Rectal smooth muscle tissue (tissue), 1 donor: Measurements from ENCODE around the gene NFKBIB.
"Not testable (repeated sequence)": the region's sequence is repeated elsewhere in the genome, so short reads cannot be mapped to it uniquely, and the experiment has no call there.

Experiments
- H3K27ac ChIP-seq: one replicate; pipeline ENCODE4 v1.7.0; 2013; ENCODE audit warnings: low read depth, low read length, inconsistent platforms
- H3K27me3 ChIP-seq: one replicate; pipeline ENCODE4 v1.7.0; 2013; ENCODE audit warnings: low read length; ENCODE audit not compliant: control insufficient read depth, insufficient read depth
- H3K36me3 ChIP-seq: one replicate; pipeline ENCODE4 v1.7.0; 2013; ENCODE audit warnings: low read length; ENCODE audit not compliant: control insufficient read depth, insufficient read depth
- H3K4me1 ChIP-seq: one replicate; pipeline ENCODE4 v1.7.0; 2013; ENCODE audit warnings: low read length; ENCODE audit not compliant: control insufficient read depth, insufficient read depth
- H3K4me3 ChIP-seq: one replicate; pipeline ENCODE4 v1.7.0; 2013; ENCODE audit warnings: low read length
- H3K9ac ChIP-seq: one replicate; pipeline ENCODE4 v1.7.0; 2013; ENCODE audit warnings: low read length

Gene NFKBIB

DNA sequence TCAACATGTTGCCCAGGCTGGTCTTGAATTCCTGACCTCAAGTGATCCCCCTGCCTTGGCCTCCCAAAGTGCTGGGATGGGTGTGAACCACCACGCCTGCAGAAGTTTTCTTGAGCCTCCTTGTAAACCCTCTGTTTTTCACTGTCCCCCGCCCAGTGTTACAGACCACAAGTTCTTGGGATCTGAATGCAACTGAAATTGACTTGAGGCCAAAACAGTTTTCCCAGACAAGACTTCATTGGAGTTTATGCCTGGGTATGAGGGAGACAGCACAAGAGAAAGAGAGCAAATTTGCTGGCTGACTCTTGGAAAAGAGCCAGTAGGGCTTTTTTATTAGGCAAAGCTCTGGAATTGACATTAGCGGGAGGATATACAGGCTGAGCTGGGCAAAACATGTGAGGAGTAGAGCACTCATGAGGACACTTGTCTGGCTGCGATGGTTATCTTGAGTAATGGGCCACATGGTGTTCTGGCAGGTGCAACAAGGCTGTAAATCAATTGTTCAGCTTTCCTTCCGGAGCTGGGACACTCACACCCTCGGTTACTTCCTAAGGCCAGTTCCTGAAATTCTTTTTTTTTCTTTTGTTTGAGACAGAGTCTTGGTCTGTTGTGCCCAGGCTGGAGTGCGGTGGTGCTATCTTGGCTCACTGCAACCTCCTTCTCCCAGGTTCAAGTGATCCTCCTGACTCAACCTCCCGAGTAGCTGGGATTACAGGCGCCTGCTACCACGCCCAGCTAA lies 37.3 kb upstream of the NFKBIB start:
- Histone ChIP-seq H3K27me3 (no peaks in the 10 kb centered on the region), H3K4me1 (no peaks in the 10 kb centered on the region), H3K9ac (no peak overlapping the region), H3K4me3 (no peak overlapping the region), H3K36me3 (no peaks in the 10 kb centered on the region), H3K27ac (peak overlapping the region; percentile 1)

DNA sequence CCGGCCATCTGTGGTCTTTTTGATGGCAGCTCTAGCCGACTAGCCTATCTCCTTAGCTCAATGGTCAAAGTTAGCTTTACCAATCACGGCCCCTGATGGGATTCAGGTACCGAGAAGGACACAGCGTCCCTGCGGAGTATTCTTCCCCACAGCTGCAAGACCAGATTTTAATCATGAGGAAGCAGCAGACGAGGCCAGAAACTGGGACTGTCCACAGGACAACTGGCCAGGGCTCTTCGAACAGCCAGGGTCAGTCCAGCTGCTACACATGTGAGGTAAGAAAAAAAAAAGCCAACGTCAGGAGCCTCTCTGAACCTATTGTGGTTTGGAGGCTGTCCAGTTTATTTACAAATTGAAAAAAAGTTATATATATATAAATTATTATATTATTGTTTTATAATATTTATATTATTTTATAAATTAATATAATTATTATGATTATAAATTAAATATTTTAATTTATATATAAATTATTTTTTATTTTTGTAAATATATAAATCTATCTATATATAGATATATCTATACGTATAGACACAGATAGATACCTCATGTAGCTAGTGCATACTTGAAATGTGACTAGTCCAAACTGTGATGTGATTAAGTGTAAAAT lies 32.5 kb upstream of the NFKBIB start:
- Histone ChIP-seq H3K4me3 (no peak overlapping the region), H3K4me1 (peaks cover 7% of the 10 kb centered on the region), H3K36me3 (no peaks in the 10 kb centered on the region), H3K9ac (no peak overlapping the region), H3K27me3 (no peaks in the 10 kb centered on the region), H3K27ac (no peak overlapping the region)

- Histone ChIP-seq H3K27ac (no peak overlapping the region), H3K4me3 (peak overlapping the region; percentile 13), H3K36me3 (no peaks in the 10 kb centered on the region), H3K27me3 (no peaks in the 10 kb centered on the region), H3K9ac (no peak overlapping the region), H3K4me1 (peaks cover 7% of the 10 kb centered on the region)
These were observed 31.2 kb upstream of the NFKBIB start for GRCh38 chr19:38868551-38868950.

DNA sequence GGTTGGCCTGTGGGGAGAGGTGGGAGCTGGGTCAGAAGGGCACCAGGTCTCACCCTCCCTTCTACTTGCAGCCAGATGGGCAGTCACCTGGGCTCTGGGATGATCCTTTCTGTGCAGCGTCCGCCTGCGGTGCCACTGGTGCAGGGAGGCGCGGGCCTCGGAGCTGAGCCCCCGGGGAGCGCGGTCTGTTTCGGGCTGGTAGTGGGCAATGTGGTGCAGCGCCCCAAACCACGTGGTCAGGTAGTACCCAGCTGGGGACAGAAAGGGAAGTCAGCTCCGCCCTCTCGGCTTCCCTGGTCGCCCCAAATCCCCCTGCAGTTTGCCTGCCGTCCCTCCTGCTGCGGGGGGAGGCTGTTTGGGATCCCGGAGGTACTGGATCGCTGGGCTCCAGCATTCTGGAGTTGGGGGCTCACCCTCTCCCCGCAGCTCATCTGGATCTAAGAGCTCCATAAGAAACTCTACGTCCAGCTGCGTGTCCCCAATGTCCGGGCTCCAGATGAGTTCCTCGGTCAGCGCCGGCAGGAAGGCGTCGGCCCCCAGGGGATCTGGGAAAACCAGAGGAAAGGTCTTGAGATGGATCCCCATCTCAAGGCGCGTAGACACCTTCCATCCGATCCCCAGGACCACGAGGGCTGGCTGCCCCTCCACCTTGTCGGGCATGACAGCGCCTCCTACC lies 30.5 kb upstream of the NFKBIB start:
- peak overlapping the region; percentile 10 for H3K9ac ChIP-seq
- H3K36me3 ChIP-seq, result no peaks in the 10 kb centered on the region
- no peak overlapping the region for H3K27ac ChIP-seq
- H3K27me3 ChIP-seq, result no peaks in the 10 kb centered on the region
- H3K4me3 ChIP-seq, result peak overlapping the region; percentile 60
- H3K4me1 ChIP-seq, result peaks cover 7% of the 10 kb centered on the region

DNA sequence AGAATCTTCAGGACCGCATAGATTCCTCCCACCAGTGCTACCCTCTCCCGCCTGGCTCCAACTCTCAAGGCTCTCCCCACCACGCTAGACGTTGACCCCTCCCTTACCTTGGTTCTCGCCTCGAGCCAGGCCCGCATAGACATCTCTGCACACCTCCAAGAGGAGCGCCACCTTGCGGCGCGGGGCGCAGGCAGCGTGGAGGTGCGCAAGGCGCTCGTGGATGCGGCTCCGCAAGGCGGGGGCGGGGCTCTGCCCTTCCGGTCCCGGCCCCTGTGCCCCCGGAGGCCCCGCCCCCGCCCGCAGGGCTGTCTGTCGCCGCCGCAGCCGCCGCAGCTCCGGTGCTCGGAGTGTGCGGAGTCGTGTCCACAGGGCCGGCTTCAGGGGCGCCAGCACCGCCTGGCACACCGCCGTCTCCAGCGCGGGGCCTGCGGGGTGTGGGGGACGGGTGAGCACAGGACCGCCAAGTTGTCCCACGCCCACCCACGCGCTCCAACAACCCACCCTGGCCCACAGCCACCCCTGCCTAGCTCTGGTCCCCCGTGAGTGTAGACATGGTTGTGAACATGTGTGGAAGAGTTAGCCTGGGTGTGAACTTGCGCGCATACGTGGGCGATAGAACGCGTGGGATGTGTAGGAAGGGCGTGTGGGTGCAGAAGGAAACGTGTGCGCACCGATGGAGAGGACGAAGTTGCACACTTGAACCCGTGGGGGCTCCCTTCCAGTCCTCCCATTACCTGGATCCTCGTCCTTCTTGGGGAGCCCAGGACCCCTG lies 29.7 kb upstream of the NFKBIB start:
- Histone ChIP-seq H3K27me3 (no peaks in the 10 kb centered on the region), H3K4me1 (peaks cover 7% of the 10 kb centered on the region), H3K36me3 (no peaks in the 10 kb centered on the region), H3K9ac (no peak overlapping the region), H3K27ac (no peak overlapping the region), H3K4me3 (peak overlapping the region; percentile 60)

DNA sequence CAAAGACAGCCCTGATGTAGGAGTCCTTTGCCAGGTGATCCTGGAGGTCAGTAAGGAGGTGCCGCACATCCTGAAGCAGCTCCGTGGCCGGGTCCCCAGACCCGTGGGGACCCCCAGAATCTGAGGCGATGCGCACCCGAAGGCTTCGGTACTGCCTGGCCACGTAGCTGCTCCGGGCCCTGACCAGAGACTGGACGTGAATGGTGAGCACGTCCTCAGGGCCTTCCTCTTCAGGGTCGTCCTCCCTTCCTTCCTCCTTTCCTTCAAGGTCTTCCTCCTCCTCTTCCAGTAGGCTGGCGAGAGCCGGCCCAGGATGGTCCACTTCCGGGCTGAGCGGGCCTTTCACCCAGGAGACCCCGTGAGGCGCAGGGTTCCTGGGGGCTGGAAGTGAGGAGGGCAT lies 29.2 kb upstream of the NFKBIB start:
- Histone ChIP-seq H3K27me3 (no peaks in the 10 kb centered on the region), H3K4me1 (peaks cover 7% of the 10 kb centered on the region), H3K4me3 (no peak overlapping the region), H3K36me3 (no peaks in the 10 kb centered on the region), H3K9ac (no peak overlapping the region), H3K27ac (no peak overlapping the region)

DNA sequence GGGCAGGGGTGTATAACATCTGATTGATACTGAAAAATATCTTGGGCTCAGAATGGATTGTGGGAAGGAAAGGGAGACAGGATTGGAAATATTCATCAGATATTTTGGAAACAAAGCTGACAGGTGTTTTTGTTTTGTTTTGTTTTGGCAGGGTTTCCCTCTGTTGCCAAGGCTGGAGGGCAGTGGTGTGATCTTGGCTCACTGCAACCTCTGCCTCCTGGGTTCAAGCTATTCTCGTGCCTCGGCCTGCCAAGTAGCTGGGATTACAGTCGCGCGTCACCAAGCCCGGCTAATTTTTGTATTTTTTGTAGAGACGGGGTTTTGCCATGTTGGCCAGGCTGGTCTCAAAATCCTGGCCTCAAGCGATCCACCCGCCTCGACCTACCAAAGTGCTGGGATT lies 26.4 kb upstream of the NFKBIB start:
- not testable (repeated sequence) for H3K4me3 ChIP-seq, H3K36me3 ChIP-seq, H3K27me3 ChIP-seq, H3K27ac ChIP-seq, H3K4me1 ChIP-seq, H3K9ac ChIP-seq

- Histone ChIP-seq H3K36me3 (no peaks in the 10 kb centered on the region), H3K27ac (no peak overlapping the region), H3K4me1 (no peaks in the 10 kb centered on the region), H3K27me3 (no peaks in the 10 kb centered on the region), H3K4me3 (no peak overlapping the region), H3K9ac (no peak overlapping the region)
These were observed 23.9 kb upstream of the NFKBIB start for GRCh38 chr19:38875656-38876395.

DNA sequence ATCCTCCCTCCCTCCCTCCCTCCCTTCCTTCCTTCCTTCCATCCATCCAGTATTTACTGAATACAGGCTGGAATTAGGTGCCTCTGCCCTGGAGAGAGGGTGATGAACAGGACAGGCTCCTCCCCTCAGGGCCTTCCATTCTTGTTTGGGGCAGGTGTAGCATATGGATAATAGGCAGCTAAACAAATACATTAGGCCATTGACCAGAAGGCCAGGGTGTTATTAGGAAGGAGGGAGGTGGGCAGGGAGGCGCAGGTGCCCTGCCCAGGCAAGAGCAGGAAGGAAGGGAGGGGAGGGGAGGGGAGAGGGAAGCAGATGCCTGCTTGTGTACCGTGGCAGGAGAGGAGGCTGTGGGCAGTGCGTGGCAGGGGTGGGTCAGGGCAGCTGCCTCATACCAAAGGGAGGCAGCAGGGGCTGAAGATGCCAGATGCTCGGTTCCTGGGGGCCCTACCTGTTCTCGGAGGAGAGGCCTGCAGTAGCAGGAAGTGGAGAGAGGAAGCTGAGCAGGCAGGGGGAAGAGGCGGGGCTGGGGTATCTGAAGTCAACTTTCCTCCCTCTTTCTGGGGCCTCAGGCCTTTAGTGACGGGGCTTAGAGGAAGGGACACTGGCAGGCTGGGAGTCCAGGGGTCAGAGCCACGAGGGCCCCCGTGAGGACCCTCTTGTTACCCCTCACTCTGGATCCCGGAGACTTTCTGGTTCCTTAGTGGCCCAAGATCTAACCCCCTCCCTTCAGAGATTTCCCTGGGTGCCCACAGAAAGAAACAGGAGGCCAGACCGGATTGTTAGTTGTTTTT lies 21.8 kb upstream of the NFKBIB start, which contains the start of gene RINL:
RINL (minus strand) TSS at position 495 of the 794 bp plus-strand sequence. CDS start 1,533 bp downstream, outside the sequence.
- H3K4me3 ChIP-seq, result peak within 1 kb of the TSS; percentile 20
- H3K36me3 ChIP-seq, result peaks cover 5% of the 10 kb centered on the region
- no peak within 1 kb of the TSS for H3K27ac ChIP-seq
- no peaks in the 10 kb centered on the region for H3K27me3 ChIP-seq
- H3K9ac ChIP-seq, result no peak within 1 kb of the TSS
- no peaks in the 10 kb centered on the region for H3K4me1 ChIP-seq

DNA sequence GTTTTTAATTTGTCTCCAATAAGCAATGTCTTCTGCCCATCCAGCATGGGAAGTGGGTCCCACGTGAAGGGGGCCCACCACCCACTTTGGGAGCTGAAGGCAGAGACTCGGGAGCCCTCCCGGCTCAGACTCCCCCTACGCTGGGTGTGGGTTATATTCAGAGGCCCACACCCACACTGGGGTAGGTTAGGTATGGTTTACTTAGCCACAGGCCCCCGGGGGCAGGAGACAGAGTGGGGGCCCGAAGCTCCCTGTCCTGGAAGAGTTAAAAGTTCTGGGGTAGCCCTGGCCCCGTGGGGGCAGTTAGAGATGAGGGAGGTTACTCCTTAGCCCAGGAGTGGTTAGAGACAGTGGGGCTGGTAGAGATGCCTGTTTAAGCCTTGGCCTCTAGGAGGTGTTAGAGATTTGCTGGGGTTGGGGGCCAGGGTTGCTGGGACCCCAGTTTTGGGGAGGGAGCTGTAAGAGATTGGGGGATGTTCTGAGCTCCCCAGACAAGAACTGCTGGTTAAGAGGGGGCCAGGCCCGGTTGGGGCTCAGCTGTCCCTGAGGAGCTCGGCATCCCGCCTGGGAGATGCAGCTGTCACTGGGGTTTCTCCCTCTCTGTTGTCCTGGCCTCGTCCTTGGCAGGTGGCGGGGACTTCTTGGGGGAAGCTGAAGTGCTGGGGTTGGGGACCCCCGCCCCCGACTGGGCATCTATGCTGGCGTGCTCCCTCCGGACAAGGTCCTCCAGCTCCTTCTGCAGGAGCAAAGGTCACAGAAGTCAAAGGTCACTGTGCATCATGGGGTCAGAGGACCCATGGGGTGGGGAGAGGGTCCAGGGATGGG lies 21.0 kb upstream of the NFKBIB start:
- H3K27me3 ChIP-seq, result no peaks in the 10 kb centered on the region
- H3K4me1 ChIP-seq, result no peaks in the 10 kb centered on the region
- no peak overlapping the region for H3K4me3 ChIP-seq
- H3K36me3 ChIP-seq, result peaks cover 5% of the 10 kb centered on the region
- H3K27ac ChIP-seq, result no peak overlapping the region
- no peak overlapping the region for H3K9ac ChIP-seq

GRCh38 chr19:38879400-38879751 lies 20.4 kb upstream of the NFKBIB start:
- H3K27ac ChIP-seq, result no peak overlapping the region
- H3K4me1 ChIP-seq, result no peaks in the 10 kb centered on the region
- no peak overlapping the region for H3K9ac ChIP-seq
- H3K27me3 ChIP-seq, result no peaks in the 10 kb centered on the region
- peaks cover 5% of the 10 kb centered on the region for H3K36me3 ChIP-seq
- H3K4me3 ChIP-seq, result no peak overlapping the region
